NCI-H1092 treated with DMSO at 0.1 percent for 48 hours (cell line): Measurements from ENCODE around the gene BANP.
A peak's percentile ranks its signal among the peaks of the same experiment; 100 is the strongest.
"Not testable (repeated sequence)": the region's sequence is repeated elsewhere in the genome, so short reads cannot be mapped to it uniquely, and the experiment has no call there.

Source experiments
- DNase-seq: peaks from one replicate; lab custom pipeline; 2025; lab: John Stamatoyannopoulos, UW

BANP gene, protein sequence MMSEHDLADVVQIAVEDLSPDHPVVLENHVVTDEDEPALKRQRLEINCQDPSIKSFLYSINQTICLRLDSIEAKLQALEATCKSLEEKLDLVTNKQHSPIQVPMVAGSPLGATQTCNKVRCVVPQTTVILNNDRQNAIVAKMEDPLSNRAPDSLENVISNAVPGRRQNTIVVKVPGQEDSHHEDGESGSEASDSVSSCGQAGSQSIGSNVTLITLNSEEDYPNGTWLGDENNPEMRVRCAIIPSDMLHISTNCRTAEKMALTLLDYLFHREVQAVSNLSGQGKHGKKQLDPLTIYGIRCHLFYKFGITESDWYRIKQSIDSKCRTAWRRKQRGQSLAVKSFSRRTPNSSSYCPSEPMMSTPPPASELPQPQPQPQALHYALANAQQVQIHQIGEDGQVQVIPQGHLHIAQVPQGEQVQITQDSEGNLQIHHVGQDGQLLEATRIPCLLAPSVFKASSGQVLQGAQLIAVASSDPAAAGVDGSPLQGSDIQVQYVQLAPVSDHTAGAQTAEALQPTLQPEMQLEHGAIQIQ

DNA sequence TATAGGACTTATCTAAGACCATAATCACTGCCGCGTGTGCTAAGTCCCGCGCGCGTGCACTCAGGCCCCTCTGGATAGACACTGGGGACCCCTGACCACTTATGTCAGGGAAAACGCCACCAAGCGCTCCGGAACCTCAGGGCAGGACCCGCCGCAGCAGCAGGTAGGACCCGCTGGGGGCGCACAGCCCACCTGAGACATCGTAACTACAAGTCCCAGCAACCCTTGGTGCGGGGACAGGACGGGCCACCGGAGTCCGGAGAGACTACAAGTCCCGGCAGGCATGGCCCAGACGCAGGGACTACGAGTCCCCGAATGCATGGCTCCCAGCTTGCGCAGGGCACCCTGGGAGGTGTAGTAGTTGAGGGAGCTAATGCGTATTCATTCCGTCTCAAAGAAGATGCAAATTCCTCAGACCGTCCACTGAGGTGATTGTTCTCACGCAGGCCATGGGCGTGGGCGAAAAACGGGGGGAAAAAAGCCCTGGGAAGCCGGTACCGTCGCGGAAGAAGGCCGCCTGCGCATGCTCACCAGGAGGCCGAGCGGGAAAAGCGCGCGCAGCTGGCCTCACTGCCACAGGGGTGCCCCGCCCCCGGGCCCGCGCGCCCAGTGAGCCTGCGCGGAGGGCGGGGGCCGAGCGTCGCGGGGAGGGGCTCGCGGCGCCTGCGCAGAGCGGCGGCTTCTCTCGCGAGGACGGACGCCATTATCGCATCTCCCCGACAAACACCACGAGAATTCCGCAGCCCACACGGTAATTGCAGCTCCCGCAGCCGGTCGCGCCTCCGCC is at the start of gene BANP:
Gene BANP (plus strand): TSS at position 670 of the 787 bp plus-strand sequence. CDS start 23,682 bp downstream, outside the sequence.
- DNase-seq, result peak; percentile 99

DNA sequence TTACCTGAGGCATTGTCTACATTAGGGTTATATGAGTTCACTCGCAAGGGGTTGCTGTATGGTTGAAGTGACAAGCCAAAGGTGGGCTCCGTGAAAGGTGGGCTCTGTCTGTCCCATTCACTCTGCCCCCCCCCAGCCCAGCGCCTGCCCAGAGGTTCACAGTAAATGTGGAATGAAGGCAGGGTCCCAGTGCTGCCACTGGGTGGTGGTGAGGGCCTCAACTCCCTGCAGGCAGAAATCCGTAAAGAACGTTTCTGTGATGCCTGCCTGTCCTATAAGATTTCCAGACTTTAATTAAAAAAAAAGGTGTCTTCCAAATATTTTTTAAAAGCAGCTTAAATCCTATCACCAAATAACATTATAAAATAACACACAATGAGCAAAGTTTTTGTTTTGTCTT is 46.3 kb upstream of the BANP start:
- not testable (repeated sequence) for DNase-seq

DNA sequence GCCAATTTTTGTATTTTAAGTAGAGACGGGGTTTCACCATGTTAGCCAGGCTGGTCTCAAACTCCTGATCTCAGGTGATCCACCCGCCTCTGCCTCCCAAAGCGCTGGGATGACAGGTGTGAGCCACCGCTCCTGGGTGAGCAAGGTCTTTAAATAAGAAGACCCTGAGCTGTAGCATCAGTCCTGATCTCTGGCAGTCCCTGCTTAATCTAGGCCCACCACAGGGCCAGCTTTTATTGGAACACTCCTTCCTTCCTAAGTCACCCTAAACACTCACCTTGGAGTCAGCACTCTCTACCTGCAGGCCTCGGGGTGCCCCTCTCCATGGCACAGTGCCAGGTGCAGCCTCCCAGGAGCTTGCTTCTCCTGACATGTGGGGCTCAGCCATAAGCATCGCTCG is 45.7 kb upstream of the BANP start:
- not testable (repeated sequence) for DNase-seq

DNA sequence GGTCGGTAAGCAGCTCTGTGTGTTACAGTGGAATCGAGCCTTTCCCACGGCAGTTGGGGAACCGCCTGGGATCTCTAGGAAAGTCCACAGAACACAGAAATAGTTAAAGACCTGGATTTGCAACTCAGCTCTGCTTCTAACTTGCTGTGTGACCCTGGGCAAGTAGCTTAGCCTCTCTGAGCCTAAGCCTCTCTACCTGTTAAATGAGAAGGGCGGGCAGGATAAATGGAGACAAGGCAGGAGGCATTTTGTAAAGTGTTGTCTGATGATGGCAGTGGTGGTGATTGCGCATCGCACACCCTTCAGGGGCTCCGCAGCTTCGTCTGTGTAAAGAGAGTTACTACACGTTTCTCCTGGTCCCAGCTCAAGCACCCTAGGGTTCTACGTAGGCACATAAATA is 43.1 kb upstream of the BANP start:
- not testable (repeated sequence) for DNase-seq

DNA sequence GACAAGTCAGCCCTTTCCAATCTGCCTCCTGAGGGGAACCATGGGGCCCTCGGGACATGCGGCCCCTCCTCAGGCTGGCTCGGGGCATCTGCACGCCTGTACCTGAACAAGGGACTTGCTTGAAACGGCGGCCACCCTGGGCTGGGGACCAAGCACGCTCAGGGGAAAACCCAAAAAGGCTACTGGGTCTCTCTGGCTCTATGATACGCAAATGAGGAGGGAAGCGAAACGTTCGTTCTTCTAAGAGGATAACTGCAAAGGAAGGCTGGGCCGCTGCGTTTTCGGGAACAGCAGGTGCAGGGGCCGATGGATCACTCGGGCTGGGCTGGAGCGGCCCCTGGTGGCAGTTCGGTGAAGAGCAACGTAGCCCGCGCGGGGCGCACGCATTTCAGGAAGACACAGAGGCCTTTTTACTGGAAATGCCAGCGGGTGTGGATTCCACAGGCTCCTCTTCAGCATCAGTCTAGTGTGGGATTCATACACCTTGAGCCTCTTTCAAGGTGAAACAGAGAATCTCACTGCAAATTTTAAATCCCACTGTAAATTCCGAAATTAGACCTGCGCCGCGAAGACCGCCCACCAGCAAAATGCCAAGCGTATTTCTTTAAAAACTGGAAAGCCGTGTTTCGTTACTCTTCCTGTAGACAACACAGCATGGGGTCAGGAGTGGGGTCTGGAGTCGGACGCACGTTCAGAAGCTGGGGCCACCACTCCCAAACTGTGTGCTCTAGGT is 41.9 kb upstream of the BANP start:
- peak; percentile 59 for DNase-seq

DNA sequence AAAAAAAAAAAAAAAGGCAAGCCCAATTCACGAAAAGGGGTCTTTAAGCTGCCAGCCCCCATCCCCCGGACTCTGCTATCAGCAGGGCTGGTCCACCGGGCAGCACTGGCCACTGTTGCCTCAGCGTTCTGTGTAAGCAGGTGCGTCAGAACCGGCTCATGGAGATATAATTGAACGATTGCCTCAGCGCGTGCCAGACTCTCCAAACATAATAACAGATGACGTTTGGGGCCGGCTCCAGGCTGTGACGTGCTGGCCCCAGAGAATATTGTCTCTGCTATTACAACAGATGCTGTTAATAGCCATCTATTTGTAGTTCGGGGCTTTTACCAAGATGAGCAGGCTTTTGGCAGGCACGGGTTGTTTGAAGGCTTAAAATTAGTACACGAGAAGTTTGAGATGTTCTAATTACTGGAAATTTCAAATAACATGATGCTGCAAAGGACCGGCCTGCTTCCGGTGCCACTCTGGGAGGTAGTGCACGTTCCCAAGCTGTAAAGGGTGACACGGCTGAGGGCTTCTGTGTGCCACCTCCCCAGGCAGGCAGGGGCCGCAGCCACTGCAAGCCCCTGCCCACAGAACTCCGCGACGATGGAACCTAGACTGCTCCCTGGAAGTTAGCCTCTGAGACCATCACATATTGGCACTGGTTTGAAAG is 40.0 kb upstream of the BANP start:
- peak; percentile 89 for DNase-seq

DNA sequence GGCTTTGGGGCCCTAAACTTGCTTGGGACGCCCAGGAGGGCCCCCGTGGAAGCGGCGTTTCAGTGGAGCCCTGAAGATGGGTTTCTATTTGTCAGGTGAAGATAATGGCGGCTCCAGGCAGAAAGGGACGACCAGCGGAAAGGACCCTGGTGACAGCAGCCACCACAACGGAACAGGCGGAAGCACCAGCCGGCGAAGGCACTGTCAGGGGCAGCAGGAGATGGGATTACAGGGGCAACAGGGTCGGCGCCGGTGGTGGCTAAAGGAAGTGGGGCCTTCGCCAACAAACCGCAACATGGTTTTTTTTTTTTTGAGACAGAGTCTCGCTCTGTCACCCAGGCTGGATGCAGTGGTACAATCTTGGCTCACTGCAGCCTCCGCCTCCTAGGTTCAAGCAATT is 38.5 kb upstream of the BANP start:
- DNase-seq, result not testable (repeated sequence)

DNA sequence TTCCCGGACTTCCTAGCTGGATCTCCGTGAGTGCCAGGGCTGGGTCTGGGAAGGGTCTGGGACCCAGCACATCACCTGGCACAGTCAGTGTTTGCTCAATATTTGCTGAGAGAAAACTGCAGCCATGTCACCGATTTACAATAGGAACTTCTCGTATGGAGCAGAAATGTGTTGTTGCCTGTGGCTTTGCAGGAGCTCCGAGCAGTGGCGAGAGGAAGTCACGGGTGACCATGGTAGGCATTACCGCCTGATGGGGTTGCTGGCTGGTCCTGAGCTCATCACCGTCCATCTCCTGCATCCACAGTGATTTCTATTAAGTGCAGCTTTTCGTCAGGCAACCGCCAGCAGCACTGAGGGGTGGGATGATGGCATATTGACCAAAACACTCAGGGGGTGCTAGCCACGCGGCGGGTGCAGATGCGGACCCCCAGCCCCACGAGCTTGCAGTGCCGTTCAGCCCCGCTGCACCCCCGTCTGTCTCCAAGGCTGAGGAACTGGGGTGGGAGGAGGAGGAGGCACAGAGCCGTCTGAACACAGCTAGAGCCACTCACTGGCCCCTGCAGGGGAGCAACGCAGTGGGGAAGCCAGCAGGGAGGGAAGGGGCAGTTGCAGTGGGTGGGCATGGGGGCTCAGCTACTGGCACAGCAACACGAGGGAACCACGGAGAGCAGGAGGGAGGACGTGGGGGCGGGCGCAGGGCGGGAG is 37.1 kb upstream of the BANP start:
- DNase-seq, result not testable (repeated sequence)

DNA sequence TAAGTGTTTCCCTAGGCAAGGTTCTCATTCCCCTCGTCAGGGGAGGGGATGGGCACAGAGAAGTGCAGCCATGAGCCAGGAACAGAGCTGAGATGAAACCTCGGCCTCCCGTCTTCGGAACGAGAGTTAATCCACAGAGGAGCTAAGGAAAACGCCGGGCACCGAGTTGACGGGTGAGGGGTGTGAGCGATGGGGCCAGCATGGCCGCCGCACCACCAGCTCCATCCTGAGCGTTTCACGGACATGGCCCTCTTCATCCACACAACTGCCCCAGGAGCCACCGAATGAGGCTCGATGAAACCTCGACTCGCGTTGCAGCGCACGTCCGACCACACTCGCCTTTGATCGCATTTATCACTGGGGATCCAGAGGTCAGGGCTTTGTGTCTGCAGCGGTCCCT is 36.4 kb upstream of the BANP start:
- DNase-seq, result no peak

DNA sequence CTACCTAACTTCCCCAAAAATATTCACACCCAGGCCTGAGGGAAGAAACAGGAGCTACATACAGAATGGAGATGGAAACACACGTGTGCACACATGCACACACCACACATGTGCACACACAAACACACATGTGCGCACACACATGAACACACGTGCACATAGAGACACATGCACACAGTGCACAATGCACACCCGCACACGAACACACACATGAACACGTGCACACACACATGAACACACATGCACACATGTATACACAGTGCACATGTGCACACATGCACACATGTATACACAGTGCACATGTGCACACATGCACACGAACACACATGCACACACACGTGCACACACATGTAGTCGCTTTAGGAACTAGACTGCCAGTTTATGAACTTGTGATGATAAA is 33.7 kb upstream of the BANP start:
- DNase-seq, result no peak

DNA sequence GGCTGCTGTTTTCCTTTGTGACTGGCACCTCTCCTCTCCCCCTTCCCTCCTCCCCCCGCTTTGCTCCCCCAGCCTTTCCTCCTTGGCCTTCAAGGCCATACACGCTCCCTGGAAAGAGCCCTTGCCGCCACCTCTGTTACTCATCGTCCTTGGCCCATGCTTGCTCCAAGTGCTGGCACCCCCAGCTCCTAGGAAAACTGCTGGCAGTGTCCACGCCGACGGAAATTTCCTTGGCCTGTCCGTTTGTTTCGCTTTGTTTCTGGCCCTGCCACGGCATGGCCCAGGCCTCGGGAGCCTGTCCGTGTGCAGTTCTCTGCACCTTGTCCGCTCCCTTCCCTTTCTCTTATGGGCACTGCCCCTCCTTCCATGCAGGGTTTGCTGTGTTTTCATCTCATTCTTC is 32.9 kb upstream of the BANP start:
- no peak for DNase-seq

DNA sequence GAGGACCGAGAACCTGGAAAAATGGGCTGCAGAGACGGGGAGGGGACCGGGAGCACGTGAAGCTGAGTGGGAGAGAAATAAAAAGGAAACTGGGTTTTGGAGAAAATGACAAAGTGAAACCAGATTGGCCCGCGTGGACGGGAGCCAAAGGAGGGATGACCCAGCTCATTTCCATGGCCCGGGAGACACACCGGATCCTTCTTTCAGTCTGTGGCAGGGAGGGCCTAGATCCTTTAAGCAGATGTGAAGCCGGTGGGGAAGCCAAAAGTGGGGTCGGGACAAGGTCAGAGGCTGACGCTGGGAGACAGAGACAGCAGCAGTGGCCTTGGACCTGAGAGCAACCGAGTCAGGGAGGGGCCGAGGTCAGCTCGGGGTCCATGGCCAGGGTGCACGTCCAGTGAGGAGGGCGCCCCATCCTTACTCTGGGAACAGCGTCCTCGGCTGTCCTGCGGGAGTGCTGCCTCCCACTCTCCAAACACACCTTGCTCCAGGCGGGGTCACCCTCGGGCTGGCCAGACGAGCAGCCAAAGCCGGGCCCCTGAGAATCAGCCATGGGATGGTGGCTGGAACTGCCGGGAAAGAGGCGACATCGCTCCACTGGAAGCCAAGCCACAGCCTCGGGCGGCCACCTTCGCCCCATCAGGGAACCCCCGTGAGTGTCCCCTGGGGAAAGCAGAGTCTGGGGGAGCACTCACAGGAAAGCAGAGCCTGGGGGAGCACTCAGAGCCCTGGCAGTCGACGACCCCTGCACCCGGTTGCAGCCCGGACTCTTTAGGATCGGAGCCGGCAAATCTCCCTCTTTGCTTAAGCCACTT is 32.2 kb upstream of the BANP start:
- DNase-seq, result no peak

DNA sequence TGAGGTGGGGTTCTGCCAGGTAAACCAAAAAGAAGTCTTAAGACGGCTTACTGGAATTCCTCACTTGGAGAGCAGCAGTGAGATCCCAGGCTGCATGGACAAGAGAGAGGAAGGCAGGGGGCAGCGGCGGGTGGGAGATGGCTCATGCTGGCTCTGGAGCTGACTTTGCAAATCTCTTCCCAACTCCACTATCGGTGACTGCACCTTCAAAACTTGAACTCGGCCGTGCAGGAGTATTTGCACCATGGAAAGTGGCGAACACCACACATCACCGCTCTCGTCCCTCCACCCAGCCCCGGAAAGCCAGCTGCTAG is 31.6 kb upstream of the BANP start:
- DNase-seq, result no peak

DNA sequence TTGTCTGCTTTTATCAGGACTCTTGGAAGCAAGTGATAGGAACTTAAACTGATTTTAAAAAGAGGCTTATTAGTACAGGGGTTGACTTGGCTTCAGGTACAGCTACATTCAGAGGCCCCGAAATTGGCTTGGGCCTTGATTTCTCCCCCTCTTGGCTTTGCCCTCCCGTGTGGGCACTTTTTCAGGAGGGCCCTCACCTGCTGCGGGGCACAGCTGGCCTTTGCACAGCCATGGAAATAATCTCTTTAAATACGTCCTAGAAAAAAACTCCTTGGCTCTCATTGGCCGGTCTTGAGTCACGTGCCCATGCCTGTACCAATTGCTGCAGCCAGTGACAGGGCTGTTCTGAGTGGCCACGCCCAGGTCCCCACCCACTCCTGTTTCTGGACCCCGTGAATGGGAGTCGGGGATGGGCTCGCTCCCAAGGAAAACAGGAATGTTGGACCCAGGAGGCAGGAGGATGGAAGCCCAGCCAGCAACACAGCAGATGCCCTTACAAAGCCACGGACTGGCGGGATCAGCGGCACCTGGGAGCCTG is 29.9 kb upstream of the BANP start:
- no peak for DNase-seq

DNA sequence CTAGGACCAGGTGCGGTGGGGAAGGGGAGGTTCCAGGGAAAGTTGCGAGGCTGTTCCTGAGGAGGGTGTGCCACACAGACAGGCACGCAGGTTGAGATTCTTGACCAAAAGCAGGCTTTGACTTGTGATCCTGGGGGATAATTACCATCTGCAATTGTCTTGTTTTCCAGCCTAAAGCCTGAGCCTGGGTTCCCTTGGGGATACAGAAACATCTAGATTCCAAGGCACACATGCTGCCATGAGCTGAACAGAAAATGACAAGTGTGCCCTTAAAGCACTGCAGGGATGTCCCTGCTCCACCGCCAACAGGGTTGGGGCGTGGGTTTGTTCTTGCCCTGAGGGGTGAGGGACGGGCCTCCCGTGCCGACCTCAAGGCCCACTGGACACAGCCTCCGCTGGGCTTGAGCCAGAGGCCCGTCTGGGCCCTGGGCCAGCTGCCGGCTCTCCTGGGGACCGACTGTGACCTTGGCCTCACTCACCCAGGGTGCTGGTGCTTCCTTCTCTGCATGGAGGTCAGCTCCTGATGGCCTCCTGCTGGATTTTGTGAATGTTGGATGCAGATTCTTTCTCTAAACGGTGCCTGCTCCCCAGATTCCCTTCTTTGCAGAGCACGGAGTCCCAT is 28.9 kb upstream of the BANP start:
- peak; percentile 20 for DNase-seq

DNA sequence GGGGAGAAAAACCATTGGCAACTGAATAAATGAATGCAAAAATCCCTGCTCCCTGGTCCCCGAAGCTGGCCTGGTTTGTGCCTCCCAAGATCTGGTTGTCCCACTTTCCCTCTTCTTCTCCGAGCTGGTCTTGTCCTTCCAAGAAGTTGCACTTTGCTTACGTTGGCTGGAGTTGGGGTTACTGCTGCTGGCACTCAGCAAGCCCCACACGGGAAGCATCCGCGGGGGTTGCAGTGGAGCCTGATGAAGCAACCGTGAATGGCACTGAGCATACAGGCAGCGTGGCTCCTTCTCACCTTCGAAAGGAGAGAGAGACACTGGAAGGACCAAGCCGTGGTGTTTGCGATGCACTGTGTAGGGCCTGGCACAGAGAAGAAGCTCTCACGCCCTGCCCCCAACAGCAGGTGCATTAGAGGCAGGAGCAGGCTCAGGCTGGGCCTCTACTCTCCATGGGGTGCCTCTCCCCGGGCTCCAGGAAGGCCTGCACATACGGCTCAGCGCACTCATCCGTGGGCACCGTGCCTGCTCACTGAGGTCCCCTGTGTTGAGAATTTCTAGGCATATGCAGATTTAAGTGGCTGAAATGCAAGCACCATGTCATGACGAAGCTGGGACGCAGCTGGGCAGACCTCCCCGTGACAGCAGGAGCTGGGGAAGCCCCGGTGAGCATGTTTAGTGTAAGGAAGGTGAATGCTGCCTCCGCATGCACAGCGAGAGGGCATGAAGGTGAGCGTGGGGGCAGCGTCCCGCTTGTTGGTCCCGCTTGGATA is 27.0 kb upstream of the BANP start:
- DNase-seq, result peak; percentile 97

DNA sequence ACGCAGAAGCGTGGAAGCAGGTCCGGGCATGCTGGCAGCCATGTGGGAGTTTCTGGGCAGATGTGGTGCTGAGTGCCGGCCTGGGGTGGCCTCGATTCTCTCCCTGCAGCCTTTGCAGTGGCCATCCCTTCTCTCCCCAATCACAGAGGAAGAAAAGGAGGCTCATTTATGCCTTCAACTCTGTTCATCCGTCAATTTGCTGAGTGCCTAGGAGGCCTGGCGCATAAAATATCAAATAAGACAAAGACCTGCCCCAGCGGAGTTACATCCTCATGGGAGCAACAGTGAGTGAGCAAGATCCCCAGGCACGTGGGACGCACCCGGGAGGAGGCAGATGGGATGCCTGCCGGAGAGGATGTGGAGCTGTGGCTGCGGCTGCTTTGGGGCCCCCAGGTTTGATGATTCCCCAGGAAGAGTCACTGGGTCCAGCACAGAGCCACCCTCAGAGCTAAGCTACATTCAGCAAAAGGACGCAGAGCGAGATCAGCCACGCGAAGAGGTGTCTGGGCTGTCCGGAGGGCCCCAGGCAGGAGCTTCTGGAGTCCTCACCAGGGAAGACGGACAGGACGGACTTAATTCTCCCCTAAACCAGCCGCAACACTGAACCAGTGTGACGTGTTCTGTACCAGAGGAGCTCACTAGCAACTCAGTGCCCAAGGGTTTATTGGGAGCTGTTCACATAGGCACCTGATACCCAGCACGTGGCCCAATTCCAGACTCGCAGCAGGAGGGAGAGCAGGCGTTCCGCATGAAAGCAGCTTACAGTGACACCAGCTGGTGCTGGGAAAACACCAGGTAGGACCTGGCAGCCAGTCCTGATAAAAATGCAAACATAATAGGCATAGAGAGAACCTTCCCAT is 26.2 kb upstream of the BANP start:
- peak; percentile 98 for DNase-seq
